Transverse colon (tissue), 4 donors: ENCODE results near the gene C20orf96. TPM values are rescaled to one million over a fixed set of nuclear protein-coding genes. Genes with fewer than 3 reads are reported as not detected.

ENCODE experiments used
- DNase-seq: peaks from one replicate; pipeline ENCODE4 v3.0.0-alpha.2; 2019
- H3K27ac ChIP-seq, 4 donors: fragments of 200-600 bp; sonication (generic); 2 replicates each; pipeline ENCODE4 v1.5.1; 2016 to 2018; ENCODE audit warnings: inconsistent platforms in 4 of 4
- H3K27me3 ChIP-seq: fragments of 200-600 bp; sonication (generic); 2 replicates; pipeline ENCODE4 v1.5.1; 2017; ENCODE audit warnings: inconsistent platforms
- H3K36me3 ChIP-seq, 4 donors: fragments of 200-600 bp; sonication (generic); 2 replicates each; pipeline ENCODE4 v1.5.1; 2017 to 2019; ENCODE audit warnings: inconsistent platforms in 4 of 4
- H3K4me1 ChIP-seq, 4 donors: fragments of 200-600 bp; sonication (generic); 2 replicates each; pipeline ENCODE4 v1.5.1; 2017 to 2020; ENCODE audit warnings: inconsistent platforms in 4 of 4
- H3K4me3 ChIP-seq, 4 donors: fragments of 200-600 bp; sonication (generic); 1 replicate in 1 of 4; 2 replicates in 3 of 4; pipeline versions ENCODE4 v1.5.1 to v1.6.1; 2017 to 2019; ENCODE audit warnings: inconsistent platforms in 4 of 4
- H3K9me3 ChIP-seq, 2 donors: fragments of 200-600 bp; sonication (generic); 2 replicates each; pipeline ENCODE4 v1.5.1; 2017 to 2019; ENCODE audit warnings: inconsistent platforms in 2 of 2
- EP300 ChIP-seq: sonication (generic); formaldehyde crosslinking; IDR thresholded peaks from one replicate; pipeline ENCODE4 v1.6.1; 2017; ENCODE audit warnings: antibody characterized with exemption, low read depth
- WGBS, 2 donors: methylation state at CpG; one replicate each; pipeline ENCODE4 v1.1.5; 2018; ENCODE audit warnings: low coverage in 1 of 2; 5-methylcytosine and 5-hydroxymethylcytosine counted together
- in situ Hi-C, 4 donors: fragments of 200-750 bp; cut with MboI; loops; one replicate each; pipeline versions ENCODE4 v1.15.0 to v1.15.1; 2017; ENCODE audit warnings: low sequenced_read_pairs in 3 of 4, low pct_ligation_motif_present in 1 of 4, low pct_unique_long_range_greater_than_20kb in 1 of 4
- intact Hi-C: fragments of 100-400 bp; cut with DNase I; formaldehyde crosslinking; loops from one replicate; pipeline ENCODE4 v1.15.1; 2023; ENCODE audit warnings: low total_unique reads
- total RNA-seq, 4 donors: library from RNA; depleted of rRNA; stranded (reverse); fragments of >200 nt; gene quantifications; one replicate each; pipeline ENCODE4 v1.1.0, GENCODE V29; 2016
- TF ChIP-seq, protein P1 (sequence below), 5 experiments: fragments of 200-600 bp in 3 of 5; fragments of 450-650 bp in 2 of 5; sonication (generic) in 3 of 5; IDR thresholded peaks; 1 replicate in 2 of 5; 2 replicates in 3 of 5; pipeline ENCODE4 v1.5.1; 2016 to 2017; ENCODE audit warnings: antibody characterized with exemption in 5 of 5, inconsistent platforms in 3 of 5, mild to moderate bottlenecking in 2 of 5, moderate library complexity in 1 of 5

The C20orf96 gene
- total RNA-seq, 4 donors from 2014 or later: 3.0 to 97.3 (median 3.7) TPM

DNA sequence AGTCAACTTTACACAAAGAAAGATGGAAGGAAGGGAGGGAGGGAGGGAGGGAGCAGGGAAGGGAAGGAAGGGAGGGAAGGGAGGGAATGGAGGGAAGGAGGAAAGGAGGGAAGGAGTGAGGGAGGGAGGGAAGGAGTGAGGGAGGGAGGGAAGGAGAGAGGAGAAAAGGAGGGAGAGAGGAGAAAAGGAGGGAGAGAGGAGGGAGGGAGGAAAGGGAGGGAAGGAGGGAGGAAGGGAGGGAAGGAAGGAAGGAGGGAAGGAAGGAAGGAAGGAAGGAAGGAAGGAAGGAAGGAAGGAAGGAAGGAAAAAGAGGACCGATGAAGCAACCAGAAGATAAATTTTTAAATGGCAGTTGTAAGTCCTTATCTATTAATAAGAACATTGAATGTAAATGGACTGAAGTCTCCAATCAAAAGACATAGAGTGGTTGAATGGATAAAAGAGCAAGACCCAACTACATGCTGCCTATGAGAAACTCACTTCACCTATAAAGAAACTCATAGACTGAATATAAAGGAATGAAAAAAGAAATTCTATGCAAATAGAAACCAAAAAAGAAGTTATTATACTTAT is 69.2 kb downstream of the C20orf96 start:
- no peaks in the 10 kb centered on the region for H3K9me3 ChIP-seq
- intact Hi-C loops (no loop called here), in situ Hi-C loops (no loop called here)
- H3K27me3 ChIP-seq: peaks cover 51% of the 10 kb centered on the region
- TF ChIP-seq EP300: no peak
- TF ChIP-seq, protein P1, sequence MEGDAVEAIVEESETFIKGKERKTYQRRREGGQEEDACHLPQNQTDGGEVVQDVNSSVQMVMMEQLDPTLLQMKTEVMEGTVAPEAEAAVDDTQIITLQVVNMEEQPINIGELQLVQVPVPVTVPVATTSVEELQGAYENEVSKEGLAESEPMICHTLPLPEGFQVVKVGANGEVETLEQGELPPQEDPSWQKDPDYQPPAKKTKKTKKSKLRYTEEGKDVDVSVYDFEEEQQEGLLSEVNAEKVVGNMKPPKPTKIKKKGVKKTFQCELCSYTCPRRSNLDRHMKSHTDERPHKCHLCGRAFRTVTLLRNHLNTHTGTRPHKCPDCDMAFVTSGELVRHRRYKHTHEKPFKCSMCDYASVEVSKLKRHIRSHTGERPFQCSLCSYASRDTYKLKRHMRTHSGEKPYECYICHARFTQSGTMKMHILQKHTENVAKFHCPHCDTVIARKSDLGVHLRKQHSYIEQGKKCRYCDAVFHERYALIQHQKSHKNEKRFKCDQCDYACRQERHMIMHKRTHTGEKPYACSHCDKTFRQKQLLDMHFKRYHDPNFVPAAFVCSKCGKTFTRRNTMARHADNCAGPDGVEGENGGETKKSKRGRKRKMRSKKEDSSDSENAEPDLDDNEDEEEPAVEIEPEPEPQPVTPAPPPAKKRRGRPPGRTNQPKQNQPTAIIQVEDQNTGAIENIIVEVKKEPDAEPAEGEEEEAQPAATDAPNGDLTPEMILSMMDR (IDR thresholded peaks at IDR 0.05): no peak
- no peak overlapping the region for H3K27ac ChIP-seq
- WGBS, 2 donors: 56 to 93% methylated on average over 1 of the region's 1 CpG
- DNase-seq: no peak
- no peaks in the 10 kb centered on the region for H3K36me3 ChIP-seq
- no peak overlapping the region for H3K4me3 ChIP-seq
- H3K4me1 ChIP-seq: no peaks in the 10 kb centered on the region

Other genes with a start within 250 kb of the C20orf96 start
- gene DEFB125, start 203.1 kb downstream of the C20orf96 start, total RNA-seq: not detected
- not detected for gene DEFB126, start 148.2 kb downstream of the C20orf96 start, total RNA-seq
- gene DEFB127, start 133.3 kb downstream of the C20orf96 start, total RNA-seq: not detected
- not detected for gene DEFB128, start 101.0 kb downstream of the C20orf96 start, total RNA-seq
- gene DEFB129, start 63.5 kb downstream of the C20orf96 start, total RNA-seq: not detected
- gene DEFB132, start 33.0 kb downstream of the C20orf96 start, total RNA-seq: not detected
- gene ZCCHC3, start 6.8 kb upstream of the C20orf96 start, total RNA-seq: 10 to 100 TPM in 2 of 4 donors, 1 to 10 TPM in 2; 6.6 to 16.0 (median 10.1) TPM
- gene SOX12, start 34.8 kb upstream of the C20orf96 start, total RNA-seq: 1 to 10 TPM; 2.0 to 5.0 (median 3.5) TPM
- 10 to 100 TPM in 3 of 4 donors, 1 to 10 TPM in 1; 7.1 to 18.0 (median 12.8) TPM for gene NRSN2, start 56.4 kb upstream of the C20orf96 start, total RNA-seq
- 10 to 100 TPM in 2 of 4 donors, 1 to 10 TPM in 2; 3.8 to 11.3 (median 7.9) TPM for gene TRIB3, start 90.0 kb upstream of the C20orf96 start, total RNA-seq
- gene RBCK1, start 117.5 kb upstream of the C20orf96 start, total RNA-seq: 100 to 1,000 TPM; 101 to 152 (median 110) TPM
- 10 to 100 TPM; 29.1 to 65.5 (median 36.9) TPM for gene TBC1D20, start 171.8 kb upstream of the C20orf96 start, total RNA-seq